ENCODE measurements around the gene PTPN14.
"Not testable (repeated sequence)": the region's sequence is repeated elsewhere in the genome, so short reads cannot be mapped to it uniquely, and the experiment has no call there.

PTPN14 gene

GRCh38 chr1:214402613-214403083 lies 148.8 kb downstream of the PTPN14 start:
- DNase-seq (ENCODE audit: low read depth) = no peak
- no peak overlapping the region for H3K4me3 ChIP-seq (ENCODE audit: low read depth, low read length)
- TF ChIP-seq CTCF (IDR thresholded peaks at IDR 0.05; ENCODE audit: insufficient read depth, low read depth, low read length, missing control alignments) = no peak

GRCh38 chr1:214401666-214402065 lies 149.7 kb downstream of the PTPN14 start:
- TF ChIP-seq CTCF (IDR thresholded peaks at IDR 0.05; ENCODE audit: insufficient read depth, low read depth, low read length, missing control alignments) = no peak
- H3K4me3 ChIP-seq (ENCODE audit: low read depth, low read length) = no peak overlapping the region
- DNase-seq (ENCODE audit: low read depth) = no peak

- no peak overlapping the region for H3K4me3 ChIP-seq (ENCODE audit: low read depth, low read length)
- TF ChIP-seq CTCF (IDR thresholded peaks at IDR 0.05; ENCODE audit: insufficient read depth, low read depth, low read length, missing control alignments) = no peak
- DNase-seq (ENCODE audit: low read depth) = no peak
Measured at GRCh38 chr1:214400131-214400530, 151.3 kb downstream of the PTPN14 start.

GRCh38 chr1:214398490-214398889 lies 152.9 kb downstream of the PTPN14 start:
- no peak for DNase-seq (ENCODE audit: low read depth)
- no peak overlapping the region for H3K4me3 ChIP-seq (ENCODE audit: low read depth, low read length)
- no peak for TF ChIP-seq CTCF (IDR thresholded peaks at IDR 0.05; ENCODE audit: insufficient read depth, low read depth, low read length, missing control alignments)

GRCh38 chr1:214397497-214397896 lies 153.9 kb downstream of the PTPN14 start:
- no peak overlapping the region for H3K4me3 ChIP-seq (ENCODE audit: low read depth, low read length)
- TF ChIP-seq CTCF (IDR thresholded peaks at IDR 0.05; ENCODE audit: insufficient read depth, low read depth, low read length, missing control alignments) = no peak
- DNase-seq (ENCODE audit: low read depth) = no peak

- no peak overlapping the region for H3K4me3 ChIP-seq (ENCODE audit: low read depth, low read length)
- no peak for TF ChIP-seq CTCF (IDR thresholded peaks at IDR 0.05; ENCODE audit: insufficient read depth, low read depth, low read length, missing control alignments)
- no peak for DNase-seq (ENCODE audit: low read depth)
Measured at GRCh38 chr1:214396330-214396729, 155.1 kb downstream of the PTPN14 start.

GRCh38 chr1:214394569-214394968 lies 156.8 kb downstream of the PTPN14 start:
- not testable (repeated sequence) for DNase-seq (ENCODE audit: low read depth); H3K4me3 ChIP-seq (ENCODE audit: low read depth, low read length)
